ENCODE measurements around the gene ZNF91.

DNA sequence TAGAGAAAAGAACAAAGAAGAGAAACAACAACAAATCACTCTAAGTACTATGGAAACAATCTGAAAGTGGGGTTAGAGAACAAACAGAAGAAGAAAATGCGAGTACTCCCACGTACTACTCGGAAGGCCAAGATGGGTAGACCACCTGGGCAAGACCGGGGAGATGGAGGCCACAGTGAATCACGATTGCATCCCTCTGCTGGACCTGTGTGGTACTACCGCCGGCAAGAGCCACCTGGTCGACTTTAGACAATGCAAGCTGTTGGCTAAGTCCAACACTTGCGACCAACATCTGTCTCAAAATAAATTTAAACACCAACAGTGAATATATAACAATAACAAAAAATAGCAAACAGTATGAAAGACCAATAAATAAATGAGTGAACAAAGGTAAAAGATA lies 45.5 kb upstream of the ZNF91 start:
- TF ChIP-seq, protein P1, sequence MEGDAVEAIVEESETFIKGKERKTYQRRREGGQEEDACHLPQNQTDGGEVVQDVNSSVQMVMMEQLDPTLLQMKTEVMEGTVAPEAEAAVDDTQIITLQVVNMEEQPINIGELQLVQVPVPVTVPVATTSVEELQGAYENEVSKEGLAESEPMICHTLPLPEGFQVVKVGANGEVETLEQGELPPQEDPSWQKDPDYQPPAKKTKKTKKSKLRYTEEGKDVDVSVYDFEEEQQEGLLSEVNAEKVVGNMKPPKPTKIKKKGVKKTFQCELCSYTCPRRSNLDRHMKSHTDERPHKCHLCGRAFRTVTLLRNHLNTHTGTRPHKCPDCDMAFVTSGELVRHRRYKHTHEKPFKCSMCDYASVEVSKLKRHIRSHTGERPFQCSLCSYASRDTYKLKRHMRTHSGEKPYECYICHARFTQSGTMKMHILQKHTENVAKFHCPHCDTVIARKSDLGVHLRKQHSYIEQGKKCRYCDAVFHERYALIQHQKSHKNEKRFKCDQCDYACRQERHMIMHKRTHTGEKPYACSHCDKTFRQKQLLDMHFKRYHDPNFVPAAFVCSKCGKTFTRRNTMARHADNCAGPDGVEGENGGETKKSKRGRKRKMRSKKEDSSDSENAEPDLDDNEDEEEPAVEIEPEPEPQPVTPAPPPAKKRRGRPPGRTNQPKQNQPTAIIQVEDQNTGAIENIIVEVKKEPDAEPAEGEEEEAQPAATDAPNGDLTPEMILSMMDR (IDR thresholded peaks at IDR 0.05), result peak in 3 of 6 experiments; percentile 13 to 28 (median 15)
- TF ChIP-seq POLR2A (IDR thresholded peaks at IDR 0.05), result no peak
